GM23338 (cell line): ENCODE measurements around the gene LAMTOR1. TPM values are rescaled to one million over a fixed set of nuclear protein-coding genes. Genes with fewer than 3 reads are reported as not detected.

Experiments used
- ATAC-seq: fragments of 200-7000 bp; cut with Tn5 transposase; 3 replicates; pipeline ENCODE4 v1.9.1; 2020
- DNase-seq: peaks from one replicate; pipeline ENCODE4 v3.0.0-alpha.2; 2015; ENCODE audit warnings: low spot score
- H2AFZ ChIP-seq: fragments of 200-600 bp; sonication (generic); 2 replicates; pipeline ENCODE4 v1.8.0; 2016; ENCODE audit warnings: antibody characterized with exemption, mild to moderate bottlenecking, moderate library complexity
- H3F3A ChIP-seq: fragments of 200-600 bp; sonication (generic); replicated peaks from 2 replicates; pipeline ENCODE4 v1.8.0; 2017; ENCODE audit warnings: antibody characterized with exemption, mixed run types, low read depth
- H3K27ac ChIP-seq: fragments of 200-600 bp; sonication (generic); 2 replicates; pipeline ENCODE4 v1.6.1; 2016; ENCODE audit warnings: low read depth
- H3K27me3 ChIP-seq: fragments of 200-600 bp; sonication (generic); 2 replicates; pipeline ENCODE4 v1.8.0; 2016; ENCODE audit warnings: mild to moderate bottlenecking, mixed run types, moderate library complexity; ENCODE audit not compliant: insufficient read depth
- H3K36me3 ChIP-seq: fragments of 200-600 bp; sonication (generic); 2 replicates; pipeline ENCODE4 v1.8.0; 2016; ENCODE audit warnings: mild to moderate bottlenecking; ENCODE audit not compliant: insufficient read depth
- H3K4me1 ChIP-seq: fragments of 200-600 bp; sonication (generic); 2 replicates; pipeline ENCODE4 v1.8.0; 2016; ENCODE audit warnings: mild to moderate bottlenecking, moderate library complexity; ENCODE audit not compliant: insufficient read depth
- H3K4me2 ChIP-seq: fragments of 200-600 bp; sonication (generic); 2 replicates; pipeline ENCODE4 v1.7.1; 2017; ENCODE audit warnings: mixed run types
- H3K4me3 ChIP-seq: fragments of 200-600 bp; sonication (generic); 2 replicates; pipeline ENCODE4 v1.6.1; 2016; ENCODE audit warnings: mixed run types
- H3K79me2 ChIP-seq: fragments of 200-600 bp; sonication (generic); replicated peaks from 2 replicates; pipeline ENCODE4 v1.8.0; 2017; ENCODE audit warnings: mild to moderate bottlenecking; ENCODE audit not compliant: insufficient read depth
- H3K9me2 ChIP-seq: fragments of 200-600 bp; sonication (generic); 2 replicates; pipeline ENCODE4 v1.8.0; 2017; ENCODE audit not compliant: insufficient read depth
- H4K20me1 ChIP-seq: fragments of 200-600 bp; sonication (generic); replicated peaks from 2 replicates; pipeline ENCODE4 v1.8.0; 2017; ENCODE audit warnings: mild to moderate bottlenecking; ENCODE audit not compliant: insufficient read depth
- H3K27ac Mint-ChIP-seq: 2 replicates; pipeline ENCODE4 v1.8.0; 2020; ENCODE audit warnings: inconsistent platforms, mild to moderate bottlenecking, moderate library complexity, mixed read lengths
- H3K27me3 Mint-ChIP-seq: 3 replicates; pipeline ENCODE4 v1.8.0; 2022; ENCODE audit warnings: low read depth, mild to moderate bottlenecking, moderate library complexity, mixed read lengths, inconsistent platforms; ENCODE audit not compliant: insufficient read depth, poor library complexity
- H3K36me3 Mint-ChIP-seq: 3 replicates; pipeline ENCODE4 v1.8.0; 2021; ENCODE audit warnings: low read depth, mild to moderate bottlenecking, inconsistent platforms, moderate library complexity, mixed read lengths
- H3K4me1 Mint-ChIP-seq: 3 replicates; pipeline ENCODE4 v1.8.0; 2020; ENCODE audit warnings: mild to moderate bottlenecking, inconsistent platforms, mixed read lengths
- H3K4me3 Mint-ChIP-seq: 3 replicates; pipeline ENCODE4 v1.8.0; 2021; ENCODE audit warnings: moderate library complexity, mild to moderate bottlenecking, inconsistent platforms, mixed read lengths
- H3K9me3 Mint-ChIP-seq: 3 replicates; pipeline ENCODE4 v1.8.0; 2020; ENCODE audit warnings: moderate library complexity, mild to moderate bottlenecking, inconsistent platforms, mixed read lengths
- CREB1 ChIP-seq: fragments of 250-450 bp; sonication (Bioruptor Pico); IDR thresholded peaks from 2 replicates; pipeline ENCODE4 v1.5.0; 2020; ENCODE audit warnings: low read depth, mild to moderate bottlenecking, moderate library complexity
- EZH2 ChIP-seq: fragments of 200-600 bp; sonication (generic); IDR thresholded peaks from one replicate; pipeline ENCODE4 v1.8.0; 2017; ENCODE audit warnings: antibody characterized with exemption, mild to moderate bottlenecking, low read depth; ENCODE audit not compliant: unreplicated experiment
- EZH2phosphoT487 ChIP-seq: fragments of 200-600 bp; sonication (generic); IDR thresholded peaks from one replicate; pipeline ENCODE4 v1.8.1; 2018; ENCODE audit warnings: antibody characterized with exemption; ENCODE audit not compliant: unreplicated experiment
- NANOG ChIP-seq: IDR thresholded peaks from 2 replicates; pipeline ENCODE4 v1.6.1; 2016; ENCODE audit warnings: antibody characterized with exemption, borderline replicate concordance
- POLR2AphosphoS5 ChIP-seq: IDR thresholded peaks from 2 replicates; pipeline ENCODE4 v1.6.1; 2016; ENCODE audit warnings: antibody characterized with exemption, low read depth
- STAT1 ChIP-seq: IDR thresholded peaks from one replicate; pipeline ENCODE4 v1.6.1; 2016; ENCODE audit warnings: antibody characterized with exemption; ENCODE audit not compliant: unreplicated experiment
- ZNF331 ChIP-seq: fragments of 250-450 bp; sonication (Bioruptor Pico); IDR thresholded peaks from 2 replicates; pipeline ENCODE4 v1.5.0; 2020; ENCODE audit warnings: low read depth, mild to moderate bottlenecking, moderate library complexity
- polyA plus RNA-seq: library from polyadenylated mRNA; unstranded; fragments of >200 nt; fragmentation: Nextera tagmentation; extraction: Ambion mirVana; gene quantifications from 2 replicates; pipeline ENCODE4 v1.2.1, GENCODE V29; 2016
- total RNA-seq: library from RNA; depleted of rRNA; stranded (reverse); fragments of >200 nt; shearing (Covaris generic); gene quantifications from 2 replicates; pipeline ENCODE4 v1.2.3, GENCODE V29; 2014
- TF ChIP-seq, protein P1 (sequence below): fragments of 250-450 bp; sonication (Bioruptor Pico); IDR thresholded peaks from 2 replicates; pipeline ENCODE4 v1.5.0; 2020; ENCODE audit warnings: mild to moderate bottlenecking, moderate library complexity
- TF ChIP-seq, protein P2 (sequence below): IDR thresholded peaks from 2 replicates; pipeline ENCODE4 v1.6.1; 2016; ENCODE audit warnings: antibody characterized with exemption
- TF ChIP-seq, protein P3 (sequence below): IDR thresholded peaks from one replicate; pipeline ENCODE4 v1.6.1; 2018; ENCODE audit warnings: antibody characterized with exemption; ENCODE audit not compliant: unreplicated experiment

The LAMTOR1 gene
- total and polyA plus RNA-seq, 2 experiments from 2014 or later: 112 to 157 TPM

DNA sequence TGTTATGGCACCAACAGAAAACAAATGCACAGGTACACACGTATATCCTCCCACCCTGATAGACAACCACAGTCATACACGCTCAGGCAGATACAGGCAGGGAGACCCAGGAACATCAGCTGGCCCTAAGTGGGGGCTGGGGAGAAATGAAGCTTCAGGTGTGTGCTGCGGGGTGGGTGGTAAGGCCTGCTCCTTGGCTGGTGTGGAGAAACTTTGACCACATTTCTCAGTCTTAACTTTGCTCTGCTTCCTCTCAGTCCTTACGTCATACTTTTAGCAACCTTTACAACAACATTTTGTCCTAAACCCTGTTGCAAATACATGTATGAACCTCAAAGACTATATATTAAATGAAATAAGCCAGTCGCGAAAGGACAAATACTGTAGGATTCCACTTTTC, 16.1 kb upstream of the LAMTOR1 start (continued):
- TF ChIP-seq, protein P1, sequence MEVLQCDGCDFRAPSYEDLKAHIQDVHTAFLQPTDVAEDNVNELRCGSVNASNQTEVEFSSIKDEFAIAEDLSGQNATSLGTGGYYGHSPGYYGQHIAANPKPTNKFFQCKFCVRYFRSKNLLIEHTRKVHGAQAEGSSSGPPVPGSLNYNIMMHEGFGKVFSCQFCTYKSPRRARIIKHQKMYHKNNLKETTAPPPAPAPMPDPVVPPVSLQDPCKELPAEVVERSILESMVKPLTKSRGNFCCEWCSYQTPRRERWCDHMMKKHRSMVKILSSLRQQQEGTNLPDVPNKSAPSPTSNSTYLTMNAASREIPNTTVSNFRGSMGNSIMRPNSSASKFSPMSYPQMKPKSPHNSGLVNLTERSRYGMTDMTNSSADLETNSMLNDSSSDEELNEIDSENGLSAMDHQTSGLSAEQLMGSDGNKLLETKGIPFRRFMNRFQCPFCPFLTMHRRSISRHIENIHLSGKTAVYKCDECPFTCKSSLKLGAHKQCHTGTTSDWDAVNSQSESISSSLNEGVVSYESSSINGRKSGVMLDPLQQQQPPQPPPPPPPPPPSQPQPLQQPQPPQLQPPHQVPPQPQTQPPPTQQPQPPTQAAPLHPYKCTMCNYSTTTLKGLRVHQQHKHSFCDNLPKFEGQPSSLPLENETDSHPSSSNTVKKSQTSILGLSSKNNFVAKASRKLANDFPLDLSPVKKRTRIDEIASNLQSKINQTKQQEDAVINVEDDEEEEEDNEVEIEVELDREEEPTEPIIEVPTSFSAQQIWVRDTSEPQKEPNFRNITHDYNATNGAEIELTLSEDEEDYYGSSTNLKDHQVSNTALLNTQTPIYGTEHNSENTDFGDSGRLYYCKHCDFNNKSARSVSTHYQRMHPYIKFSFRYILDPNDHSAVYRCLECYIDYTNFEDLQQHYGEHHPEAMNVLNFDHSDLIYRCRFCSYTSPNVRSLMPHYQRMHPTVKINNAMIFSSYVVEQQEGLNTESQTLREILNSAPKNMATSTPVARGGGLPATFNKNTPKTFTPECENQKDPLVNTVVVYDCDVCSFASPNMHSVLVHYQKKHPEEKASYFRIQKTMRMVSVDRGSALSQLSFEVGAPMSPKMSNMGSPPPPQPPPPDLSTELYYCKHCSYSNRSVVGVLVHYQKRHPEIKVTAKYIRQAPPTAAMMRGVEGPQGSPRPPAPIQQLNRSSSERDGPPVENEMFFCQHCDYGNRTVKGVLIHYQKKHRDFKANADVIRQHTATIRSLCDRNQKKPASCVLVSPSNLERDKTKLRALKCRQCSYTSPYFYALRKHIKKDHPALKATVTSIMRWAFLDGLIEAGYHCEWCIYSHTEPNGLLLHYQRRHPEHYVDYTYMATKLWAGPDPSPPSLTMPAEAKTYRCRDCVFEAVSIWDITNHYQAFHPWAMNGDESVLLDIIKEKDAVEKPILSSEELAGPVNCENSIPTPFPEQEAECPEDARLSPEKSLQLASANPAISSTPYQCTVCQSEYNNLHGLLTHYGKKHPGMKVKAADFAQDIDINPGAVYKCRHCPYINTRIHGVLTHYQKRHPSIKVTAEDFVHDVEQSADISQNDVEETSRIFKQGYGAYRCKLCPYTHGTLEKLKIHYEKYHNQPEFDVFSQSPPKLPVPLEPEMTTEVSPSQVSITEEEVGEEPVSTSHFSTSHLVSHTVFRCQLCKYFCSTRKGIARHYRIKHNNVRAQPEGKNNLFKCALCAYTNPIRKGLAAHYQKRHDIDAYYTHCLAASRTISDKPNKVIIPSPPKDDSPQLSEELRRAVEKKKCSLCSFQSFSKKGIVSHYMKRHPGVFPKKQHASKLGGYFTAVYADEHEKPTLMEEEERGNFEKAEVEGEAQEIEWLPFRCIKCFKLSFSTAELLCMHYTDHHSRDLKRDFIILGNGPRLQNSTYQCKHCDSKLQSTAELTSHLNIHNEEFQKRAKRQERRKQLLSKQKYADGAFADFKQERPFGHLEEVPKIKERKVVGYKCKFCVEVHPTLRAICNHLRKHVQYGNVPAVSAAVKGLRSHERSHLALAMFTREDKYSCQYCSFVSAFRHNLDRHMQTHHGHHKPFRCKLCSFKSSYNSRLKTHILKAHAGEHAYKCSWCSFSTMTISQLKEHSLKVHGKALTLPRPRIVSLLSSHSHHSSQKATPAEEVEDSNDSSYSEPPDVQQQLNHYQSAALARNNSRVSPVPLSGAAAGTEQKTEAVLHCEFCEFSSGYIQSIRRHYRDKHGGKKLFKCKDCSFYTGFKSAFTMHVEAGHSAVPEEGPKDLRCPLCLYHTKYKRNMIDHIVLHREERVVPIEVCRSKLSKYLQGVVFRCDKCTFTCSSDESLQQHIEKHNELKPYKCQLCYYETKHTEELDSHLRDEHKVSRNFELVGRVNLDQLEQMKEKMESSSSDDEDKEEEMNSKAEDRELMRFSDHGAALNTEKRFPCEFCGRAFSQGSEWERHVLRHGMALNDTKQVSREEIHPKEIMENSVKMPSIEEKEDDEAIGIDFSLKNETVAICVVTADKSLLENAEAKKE (CRISPR knock-in tag): no peak
- TF ChIP-seq EZH2: no peak
- no peak for TF ChIP-seq CREB1
- TF ChIP-seq, protein P2, sequence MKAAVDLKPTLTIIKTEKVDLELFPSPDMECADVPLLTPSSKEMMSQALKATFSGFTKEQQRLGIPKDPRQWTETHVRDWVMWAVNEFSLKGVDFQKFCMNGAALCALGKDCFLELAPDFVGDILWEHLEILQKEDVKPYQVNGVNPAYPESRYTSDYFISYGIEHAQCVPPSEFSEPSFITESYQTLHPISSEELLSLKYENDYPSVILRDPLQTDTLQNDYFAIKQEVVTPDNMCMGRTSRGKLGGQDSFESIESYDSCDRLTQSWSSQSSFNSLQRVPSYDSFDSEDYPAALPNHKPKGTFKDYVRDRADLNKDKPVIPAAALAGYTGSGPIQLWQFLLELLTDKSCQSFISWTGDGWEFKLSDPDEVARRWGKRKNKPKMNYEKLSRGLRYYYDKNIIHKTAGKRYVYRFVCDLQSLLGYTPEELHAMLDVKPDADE: no peak

DNA sequence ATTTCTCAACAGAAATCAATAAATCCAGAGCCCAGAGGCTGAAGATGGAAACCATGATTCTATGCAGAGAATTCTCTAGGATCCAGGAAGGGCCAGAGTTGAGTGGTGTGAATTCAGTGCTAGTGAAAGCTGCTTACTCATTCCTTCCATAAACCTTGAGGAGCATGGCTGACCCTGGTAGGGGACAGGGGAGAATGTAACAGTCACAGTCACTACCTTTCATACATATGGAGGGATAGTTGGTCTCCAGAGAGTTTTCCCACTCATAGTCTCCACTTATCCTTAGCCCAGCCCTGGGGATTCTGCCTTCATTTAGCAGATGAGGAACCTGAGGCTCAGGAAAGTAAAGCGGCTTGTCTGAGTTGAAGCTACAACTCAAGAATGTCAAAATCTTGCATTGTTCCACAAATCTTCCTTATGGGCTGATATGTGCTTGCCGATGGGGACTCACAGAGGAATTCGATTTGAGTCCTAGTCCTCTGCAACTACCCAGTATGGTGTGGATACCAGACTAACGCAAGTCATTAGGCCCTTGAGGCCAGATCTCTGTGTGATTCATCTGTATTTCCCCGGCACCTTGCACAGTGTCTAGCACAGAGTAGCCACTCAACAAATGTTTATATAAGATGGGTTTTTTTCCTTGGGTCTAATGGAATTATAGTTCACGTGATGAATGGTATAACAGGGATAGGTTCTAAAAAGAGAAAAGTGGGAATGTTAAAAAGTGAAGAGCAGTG, 13.1 kb upstream of the LAMTOR1 start:
- Histone ChIP-seq H3K27ac (no peak overlapping the region), H4K20me1 (no peaks in the 10 kb centered on the region), H3K4me1 (peaks cover 7% of the 10 kb centered on the region; the same call in 1 of the 2 replicates), H3K4me2 (no peak overlapping the region), H3K9me2 (peaks cover 23% of the 10 kb centered on the region), H3K4me3 (no peak overlapping the region), H3F3A (no peaks in the 10 kb centered on the region), H3K79me2 (no peaks in the 10 kb centered on the region), H2AFZ (no peak overlapping the region), H3K27me3 (peaks cover 16% of the 10 kb centered on the region), H3K36me3 (no peaks in the 10 kb centered on the region)
- Mint-ChIP-seq H3K27me3 (peaks cover 16% of the 10 kb centered on the region), H3K9me3 (peaks cover 2% of the 10 kb centered on the region; the same call in 2 of the 3 replicates), H3K36me3 (no peaks in the 10 kb centered on the region; the same call in 2 of the 3 replicates), H3K4me3 (no peak overlapping the region), H3K27ac (no peak overlapping the region), H3K4me1 (peaks cover 10% of the 10 kb centered on the region)
- DNase-seq (no peak), ATAC-seq (no peak)
- no peak for TF ChIP-seq EZH2phosphoT487
- TF ChIP-seq POLR2AphosphoS5: no peak
- TF ChIP-seq ZNF331 (CRISPR knock-in tag): no peak
- TF ChIP-seq, protein P3, sequence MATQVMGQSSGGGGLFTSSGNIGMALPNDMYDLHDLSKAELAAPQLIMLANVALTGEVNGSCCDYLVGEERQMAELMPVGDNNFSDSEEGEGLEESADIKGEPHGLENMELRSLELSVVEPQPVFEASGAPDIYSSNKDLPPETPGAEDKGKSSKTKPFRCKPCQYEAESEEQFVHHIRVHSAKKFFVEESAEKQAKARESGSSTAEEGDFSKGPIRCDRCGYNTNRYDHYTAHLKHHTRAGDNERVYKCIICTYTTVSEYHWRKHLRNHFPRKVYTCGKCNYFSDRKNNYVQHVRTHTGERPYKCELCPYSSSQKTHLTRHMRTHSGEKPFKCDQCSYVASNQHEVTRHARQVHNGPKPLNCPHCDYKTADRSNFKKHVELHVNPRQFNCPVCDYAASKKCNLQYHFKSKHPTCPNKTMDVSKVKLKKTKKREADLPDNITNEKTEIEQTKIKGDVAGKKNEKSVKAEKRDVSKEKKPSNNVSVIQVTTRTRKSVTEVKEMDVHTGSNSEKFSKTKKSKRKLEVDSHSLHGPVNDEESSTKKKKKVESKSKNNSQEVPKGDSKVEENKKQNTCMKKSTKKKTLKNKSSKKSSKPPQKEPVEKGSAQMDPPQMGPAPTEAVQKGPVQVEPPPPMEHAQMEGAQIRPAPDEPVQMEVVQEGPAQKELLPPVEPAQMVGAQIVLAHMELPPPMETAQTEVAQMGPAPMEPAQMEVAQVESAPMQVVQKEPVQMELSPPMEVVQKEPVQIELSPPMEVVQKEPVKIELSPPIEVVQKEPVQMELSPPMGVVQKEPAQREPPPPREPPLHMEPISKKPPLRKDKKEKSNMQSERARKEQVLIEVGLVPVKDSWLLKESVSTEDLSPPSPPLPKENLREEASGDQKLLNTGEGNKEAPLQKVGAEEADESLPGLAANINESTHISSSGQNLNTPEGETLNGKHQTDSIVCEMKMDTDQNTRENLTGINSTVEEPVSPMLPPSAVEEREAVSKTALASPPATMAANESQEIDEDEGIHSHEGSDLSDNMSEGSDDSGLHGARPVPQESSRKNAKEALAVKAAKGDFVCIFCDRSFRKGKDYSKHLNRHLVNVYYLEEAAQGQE: no peak
- TF ChIP-seq NANOG: no peak
- TF ChIP-seq, protein P2: no peak
- TF ChIP-seq STAT1: no peak
